Peyer's patch (tissue), 4 donors: Measurements from ENCODE around the gene ABLIM1.

Source experiments
- CTCF ChIP-seq, 6 experiments: fragments of 450-650 bp in 4 of 6; fragments of 200-600 bp in 2 of 6; sonication (generic) in 1 of 6; IDR thresholded peaks; one replicate each; pipeline ENCODE4 v1.5.1; 2017 to 2019; ENCODE audit warnings: antibody characterized with exemption in 6 of 6, mild to moderate bottlenecking in 3 of 6, moderate library complexity in 1 of 6
- POLR2A ChIP-seq, 2 donors: fragments of 450-650 bp; IDR thresholded peaks; one replicate each; pipeline ENCODE4 v1.5.1; 2017; ENCODE audit warnings: antibody characterized with exemption in 2 of 2, mild to moderate bottlenecking in 2 of 2, moderate library complexity in 2 of 2

- TF ChIP-seq CTCF (IDR thresholded peaks at IDR 0.05): no peak
- TF ChIP-seq POLR2A (IDR thresholded peaks at IDR 0.05): no peak
These were observed 165.6 kb downstream of the ABLIM1 start for GRCh38 chr10:114492351-114493037.
